IMR-90 (cell line): Measurements from ENCODE around the gene SYTL1.

ENCODE experiments used
- CHD1 ChIP-seq: IDR thresholded peaks from 2 replicates; pipeline ENCODE4 v1.6.1; 2012; ENCODE audit warnings: low read depth, low read length, improper control_type of control experiment
- FOS ChIP-seq: fragments of 150-350 bp; IDR thresholded peaks from 2 replicates; pipeline ENCODE4 v1.6.1; 2016; ENCODE audit warnings: low read depth, low read length
- POLR2A ChIP-seq: IDR thresholded peaks from 2 replicates; pipeline ENCODE4 v1.6.1; 2012; ENCODE audit warnings: mild to moderate bottlenecking, low read depth, low read length
- RAD21 ChIP-seq: IDR thresholded peaks from 2 replicates; pipeline ENCODE4 v1.6.1; 2012; ENCODE audit warnings: low read length, improper control_type of control experiment
- RCOR1 ChIP-seq: IDR thresholded peaks from 2 replicates; pipeline ENCODE4 v1.6.1; 2012; ENCODE audit warnings: mild to moderate bottlenecking, low read length, improper control_type of control experiment; ENCODE audit not compliant: insufficient replicate concordance
- TF ChIP-seq, protein P1 (sequence below): conservative IDR thresholded peaks from 2 replicates; pipeline ENCODE4 v1.5.1; 2012; ENCODE audit warnings: mild to moderate bottlenecking, low read depth, low read length, improper control_type of control experiment

DNA sequence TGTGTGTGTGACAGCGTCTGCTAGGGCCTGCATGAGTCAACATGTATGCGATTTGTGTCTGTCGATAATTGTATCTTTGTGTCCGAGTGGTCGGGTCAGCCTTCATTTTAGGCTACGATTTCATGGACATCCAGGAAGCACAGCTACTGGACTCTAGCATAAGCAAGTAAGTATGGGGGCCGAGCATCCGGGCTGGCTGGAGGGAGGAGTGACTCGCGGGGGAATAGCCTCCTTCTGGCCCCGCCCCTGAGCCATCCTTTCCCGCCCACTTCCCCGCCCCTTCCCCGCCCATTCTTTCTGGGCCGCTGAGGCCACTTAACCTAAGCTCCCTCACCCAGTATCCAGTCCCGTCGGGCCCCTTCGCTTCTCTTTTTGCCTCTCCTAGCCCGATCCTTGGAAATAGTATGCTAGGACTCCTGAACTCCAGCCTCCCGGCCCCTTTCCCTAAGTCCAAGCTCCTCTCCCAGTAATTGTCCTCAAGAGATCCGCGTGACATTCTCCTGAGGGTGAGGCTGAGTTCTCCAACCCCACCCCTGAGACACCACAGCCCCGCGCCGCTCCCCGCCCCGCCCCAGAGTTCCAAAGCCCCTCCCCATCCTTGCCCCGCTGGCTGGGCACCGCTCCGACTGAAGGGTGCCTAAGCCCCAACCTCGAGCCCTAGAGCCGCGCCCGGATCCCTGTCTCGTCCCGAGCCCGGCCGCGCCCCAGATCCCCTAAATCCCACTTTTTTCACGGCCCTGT, 23.7 kb downstream of the SYTL1 start:
- TF ChIP-seq, protein P1, sequence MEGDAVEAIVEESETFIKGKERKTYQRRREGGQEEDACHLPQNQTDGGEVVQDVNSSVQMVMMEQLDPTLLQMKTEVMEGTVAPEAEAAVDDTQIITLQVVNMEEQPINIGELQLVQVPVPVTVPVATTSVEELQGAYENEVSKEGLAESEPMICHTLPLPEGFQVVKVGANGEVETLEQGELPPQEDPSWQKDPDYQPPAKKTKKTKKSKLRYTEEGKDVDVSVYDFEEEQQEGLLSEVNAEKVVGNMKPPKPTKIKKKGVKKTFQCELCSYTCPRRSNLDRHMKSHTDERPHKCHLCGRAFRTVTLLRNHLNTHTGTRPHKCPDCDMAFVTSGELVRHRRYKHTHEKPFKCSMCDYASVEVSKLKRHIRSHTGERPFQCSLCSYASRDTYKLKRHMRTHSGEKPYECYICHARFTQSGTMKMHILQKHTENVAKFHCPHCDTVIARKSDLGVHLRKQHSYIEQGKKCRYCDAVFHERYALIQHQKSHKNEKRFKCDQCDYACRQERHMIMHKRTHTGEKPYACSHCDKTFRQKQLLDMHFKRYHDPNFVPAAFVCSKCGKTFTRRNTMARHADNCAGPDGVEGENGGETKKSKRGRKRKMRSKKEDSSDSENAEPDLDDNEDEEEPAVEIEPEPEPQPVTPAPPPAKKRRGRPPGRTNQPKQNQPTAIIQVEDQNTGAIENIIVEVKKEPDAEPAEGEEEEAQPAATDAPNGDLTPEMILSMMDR: no peak
- TF ChIP-seq RAD21: no peak
- TF ChIP-seq POLR2A: no peak
- no peak for TF ChIP-seq CHD1
- no peak for TF ChIP-seq FOS
- TF ChIP-seq RCOR1: no peak
